OCI-LY7 (cell line): ENCODE results near the gene BFSP1. TPM values are rescaled to one million over a fixed set of nuclear protein-coding genes. Genes with fewer than 3 reads are reported as not detected.

ENCODE experiments used
- BruUV-seq: library from RNA; stranded (reverse); fragments of 400-500 nt; replicated peaks from 2 replicates; lab custom pipeline; 2021; lab: Mats Ljungman, UMichigan
- CTCF ChIA-PET: fragments of 300-600 bp; sonication (Branson Sonifier 250); formaldehyde crosslinking; loops from one replicate; lab custom pipeline; 2022; ENCODE audit warnings: antibody characterized with exemption; ENCODE audit not compliant: unreplicated experiment; lab: Charles Lee
- POLR2A ChIA-PET: fragments of 300-600 bp; sonication (Branson Sonifier 250); formaldehyde crosslinking; loops from one replicate; lab custom pipeline; 2022; ENCODE audit warnings: antibody characterized with exemption; lab: Charles Lee
- DNase-seq: peaks from one replicate; pipeline ENCODE4 v3.0.0-alpha.2; 2015; ENCODE audit warnings: low spot score
- H2AFZ ChIP-seq: fragments of 200-600 bp; sonication (generic), shearing (Covaris generic); 2 replicates; pipeline ENCODE4 v1.6.1; 2014; ENCODE audit warnings: mild to moderate bottlenecking, antibody characterized with exemption, low read length, moderate library complexity
- H3K27ac ChIP-seq: fragments of 200-600 bp; sonication (generic); 2 replicates; pipeline ENCODE4 v1.5.1; 2014; ENCODE audit warnings: mixed run types, low read depth, mild to moderate bottlenecking, moderate library complexity, low read length, inconsistent platforms; ENCODE audit not compliant: poor library complexity, severe bottlenecking
- H3K36me3 ChIP-seq: fragments of 200-600 bp; sonication (generic); 2 replicates; pipeline ENCODE4 v1.6.1; 2014; ENCODE audit warnings: mild to moderate bottlenecking, antibody characterized with exemption, low read length, moderate library complexity, mixed read lengths; ENCODE audit not compliant: insufficient read depth
- H3K4me1 ChIP-seq: fragments of 200-600 bp; sonication (generic); 2 replicates; pipeline ENCODE4 v1.5.1; 2014; ENCODE audit warnings: mild to moderate bottlenecking, low read length; ENCODE audit not compliant: insufficient read depth, poor library complexity, severe bottlenecking
- H3K4me2 ChIP-seq: fragments of 200-600 bp; sonication (generic); 2 replicates; pipeline ENCODE4 v1.6.1; 2014; ENCODE audit warnings: mild to moderate bottlenecking, low read length
- H3K4me3 ChIP-seq: fragments of 200-600 bp; sonication (generic); 2 replicates; pipeline ENCODE4 v1.5.1; 2014; ENCODE audit warnings: mild to moderate bottlenecking, low read depth, low read length; ENCODE audit not compliant: poor library complexity, severe bottlenecking
- H3K79me2 ChIP-seq: fragments of 200-600 bp; sonication (generic); 2 replicates; pipeline ENCODE4 v1.6.1; 2016; ENCODE audit warnings: low read depth, mild to moderate bottlenecking, low read length, moderate library complexity, mixed read lengths; ENCODE audit not compliant: insufficient read depth
- H3K9me2 ChIP-seq: fragments of 200-600 bp; sonication (generic); 2 replicates; pipeline ENCODE4 v1.6.1; 2016; ENCODE audit warnings: mild to moderate bottlenecking, low read length, mixed read lengths; ENCODE audit not compliant: insufficient read depth
- H3K9me3 ChIP-seq: fragments of 200-600 bp; sonication (generic); 2 replicates; pipeline ENCODE4 v1.6.1; 2014; ENCODE audit warnings: mild to moderate bottlenecking, mixed run types, low read length, mixed read lengths
- H4K20me1 ChIP-seq: fragments of 200-600 bp; sonication (generic); 2 replicates; pipeline ENCODE4 v1.6.1; 2014; ENCODE audit warnings: mild to moderate bottlenecking, antibody characterized with exemption, low read length, moderate library complexity, mixed read lengths; ENCODE audit not compliant: insufficient read depth
- EZH2phosphoT487 ChIP-seq: fragments of 200-600 bp; sonication (generic); IDR thresholded peaks from 2 replicates; pipeline ENCODE4 v1.6.1; 2018; ENCODE audit warnings: low read depth, borderline replicate concordance, mild to moderate bottlenecking, mixed run types, antibody characterized with exemption, low read length, moderate library complexity, mixed read lengths
- intact Hi-C: fragments of 100-400 bp; cut with micrococcal nuclease; formaldehyde crosslinking; loops from one replicate; pipeline ENCODE4 v1.10.0; 2022; ENCODE audit not compliant: unreplicated experiment
- total RNA-seq, 2 experiments: library from RNA; depleted of rRNA in 1 of 2; stranded (reverse); fragments of >200 nt in 1 of 2; shearing (Covaris generic) in 1 of 2; gene quantifications; 2 replicates each; pipeline ENCODE4 v1.2.3, GENCODE V29; 2014 to 2022
- TF ChIP-seq, protein P1 (sequence below): fragments of 200-600 bp; sonication (generic); conservative IDR thresholded peaks from 2 replicates; pipeline ENCODE4 v1.5.1; 2014; ENCODE audit warnings: mild to moderate bottlenecking, antibody characterized with exemption, low read length, moderate library complexity, mixed read lengths

Gene BFSP1
- total RNA-seq, 2 experiments from 2014 or later = not detected

DNA sequence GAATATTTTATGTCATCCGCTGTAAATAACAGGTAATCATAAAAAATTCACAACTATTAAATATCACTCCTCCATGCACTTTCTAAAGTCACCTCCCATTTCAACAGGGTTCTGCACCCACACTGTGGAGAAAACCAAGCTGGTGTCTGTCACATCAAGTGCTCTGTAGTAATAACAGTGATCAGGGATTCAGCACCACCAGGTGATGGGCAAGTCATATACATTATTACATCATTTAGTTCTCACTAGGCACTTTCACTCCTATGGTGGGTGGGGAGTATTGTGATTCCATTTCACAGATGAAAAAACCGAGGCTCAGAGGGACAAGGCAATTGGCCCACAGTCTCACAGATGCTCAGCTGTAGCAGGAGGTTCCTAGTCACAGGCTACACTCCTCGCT, 8.7 kb downstream of the BFSP1 start:
- Histone ChIP-seq H3K9me3 (no peaks in the 10 kb centered on the region), H3K27ac (no peak overlapping the region), H3K4me3 (no peak overlapping the region), H3K4me2 (no peak overlapping the region), H3K4me1 (no peaks in the 10 kb centered on the region), H4K20me1 (no peaks in the 10 kb centered on the region), H2AFZ (no peak overlapping the region), H3K9me2 (no peaks in the 10 kb centered on the region), H3K36me3 (no peaks in the 10 kb centered on the region), H3K79me2 (no peaks in the 10 kb centered on the region)
- TF ChIP-seq EZH2phosphoT487 = no peak
- TF ChIP-seq, protein P1, sequence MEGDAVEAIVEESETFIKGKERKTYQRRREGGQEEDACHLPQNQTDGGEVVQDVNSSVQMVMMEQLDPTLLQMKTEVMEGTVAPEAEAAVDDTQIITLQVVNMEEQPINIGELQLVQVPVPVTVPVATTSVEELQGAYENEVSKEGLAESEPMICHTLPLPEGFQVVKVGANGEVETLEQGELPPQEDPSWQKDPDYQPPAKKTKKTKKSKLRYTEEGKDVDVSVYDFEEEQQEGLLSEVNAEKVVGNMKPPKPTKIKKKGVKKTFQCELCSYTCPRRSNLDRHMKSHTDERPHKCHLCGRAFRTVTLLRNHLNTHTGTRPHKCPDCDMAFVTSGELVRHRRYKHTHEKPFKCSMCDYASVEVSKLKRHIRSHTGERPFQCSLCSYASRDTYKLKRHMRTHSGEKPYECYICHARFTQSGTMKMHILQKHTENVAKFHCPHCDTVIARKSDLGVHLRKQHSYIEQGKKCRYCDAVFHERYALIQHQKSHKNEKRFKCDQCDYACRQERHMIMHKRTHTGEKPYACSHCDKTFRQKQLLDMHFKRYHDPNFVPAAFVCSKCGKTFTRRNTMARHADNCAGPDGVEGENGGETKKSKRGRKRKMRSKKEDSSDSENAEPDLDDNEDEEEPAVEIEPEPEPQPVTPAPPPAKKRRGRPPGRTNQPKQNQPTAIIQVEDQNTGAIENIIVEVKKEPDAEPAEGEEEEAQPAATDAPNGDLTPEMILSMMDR = no peak
- no TSS peak for BruUV-seq
- DNase-seq = no peak
- intact Hi-C loops = no loop called here
- CTCF ChIA-PET = no interaction called here
- POLR2A ChIA-PET = no interaction called here

DNA sequence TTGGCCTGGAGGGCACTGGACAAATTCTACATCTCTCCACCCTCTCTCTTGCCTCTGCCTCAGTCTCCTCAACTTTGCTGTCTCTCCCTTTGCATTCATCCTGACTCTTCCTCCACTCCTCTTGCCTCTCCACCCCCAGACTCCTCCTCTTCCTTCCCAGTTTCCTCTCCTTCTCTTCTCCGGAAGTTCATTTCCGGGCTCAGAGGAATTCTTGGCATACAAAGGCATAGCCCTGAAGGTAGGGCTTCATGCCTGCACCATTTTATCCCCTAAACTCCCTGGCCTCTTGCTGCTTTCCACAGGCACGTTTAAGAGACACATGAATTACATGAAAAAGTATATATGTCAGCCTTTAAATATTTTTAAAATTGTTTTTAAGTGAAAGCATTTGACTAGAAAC, 10.6 kb downstream of the BFSP1 start:
- no peaks in the 10 kb centered on the region for H3K36me3 ChIP-seq
- ChIA-PET POLR2A (no interaction called here), CTCF (no interaction called here)
- H4K20me1 ChIP-seq = no peaks in the 10 kb centered on the region
- no peaks in the 10 kb centered on the region for H3K4me1 ChIP-seq
- no peak overlapping the region for H2AFZ ChIP-seq
- no TSS peak for BruUV-seq
- H3K4me3 ChIP-seq = no peak overlapping the region
- intact Hi-C loops = no loop called here
- TF ChIP-seq EZH2phosphoT487 = no peak
- TF ChIP-seq, protein P1 = no peak
- no peaks in the 10 kb centered on the region for H3K9me3 ChIP-seq
- no peak for DNase-seq
- H3K79me2 ChIP-seq = no peaks in the 10 kb centered on the region
- no peaks in the 10 kb centered on the region for H3K9me2 ChIP-seq
- no peak overlapping the region for H3K27ac ChIP-seq
- H3K4me2 ChIP-seq = no peak overlapping the region

DNA sequence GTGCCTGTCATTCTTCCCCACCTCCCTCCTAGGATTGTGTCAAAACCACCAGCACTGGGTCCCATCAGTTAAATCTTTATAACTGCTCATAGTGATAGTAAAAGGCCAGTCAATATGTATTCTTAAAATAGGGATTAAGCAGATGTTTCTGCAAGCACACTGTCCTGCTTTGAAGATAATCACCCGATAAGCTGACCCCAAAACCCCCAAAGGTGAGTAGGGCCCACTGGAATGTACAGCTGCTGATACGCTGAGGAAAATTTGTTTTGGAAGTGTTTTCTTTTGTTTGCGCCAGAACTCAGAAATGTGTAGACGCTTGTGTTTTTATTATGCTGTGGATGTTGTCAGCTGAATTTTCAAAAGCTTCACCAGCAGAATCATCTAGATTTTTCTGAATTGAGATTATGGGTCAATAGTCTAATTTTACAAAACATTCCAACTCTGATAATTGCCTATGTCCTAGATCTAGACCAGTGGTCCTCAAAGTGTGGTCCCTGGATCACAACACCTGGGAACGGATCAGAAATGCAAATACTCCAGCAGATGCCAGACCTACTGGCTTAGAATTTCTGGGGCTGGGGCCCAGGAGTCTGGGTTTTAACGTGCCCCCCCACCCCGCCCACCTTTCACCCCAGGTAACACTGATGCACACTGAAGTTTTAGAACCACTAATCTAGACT, 11.4 kb downstream of the BFSP1 start:
- no peak for DNase-seq
- Histone ChIP-seq H3K9me3 (no peaks in the 10 kb centered on the region), H3K79me2 (no peaks in the 10 kb centered on the region), H3K9me2 (no peaks in the 10 kb centered on the region), H3K36me3 (no peaks in the 10 kb centered on the region), H3K27ac (no peak overlapping the region), H2AFZ (no peak overlapping the region), H3K4me3 (no peak overlapping the region), H4K20me1 (no peaks in the 10 kb centered on the region), H3K4me1 (no peaks in the 10 kb centered on the region), H3K4me2 (no peak overlapping the region)
- ChIA-PET CTCF (no interaction called here), POLR2A (no interaction called here)
- no TSS peak for BruUV-seq
- TF ChIP-seq, protein P1 = no peak
- no peak for TF ChIP-seq EZH2phosphoT487
- intact Hi-C loops = no loop called here
